ENCODE data around the gene GPC5. TPM values are rescaled to one million over a fixed set of nuclear protein-coding genes. Genes with fewer than 3 reads are reported as not detected.

Gene GPC5
- total and polyA plus RNA-seq, 2 of the 8 experiments (the other 6 are each of a cell fraction or from before 2014, with no cell fraction given), result 0.20 to 0.39 TPM

DNA sequence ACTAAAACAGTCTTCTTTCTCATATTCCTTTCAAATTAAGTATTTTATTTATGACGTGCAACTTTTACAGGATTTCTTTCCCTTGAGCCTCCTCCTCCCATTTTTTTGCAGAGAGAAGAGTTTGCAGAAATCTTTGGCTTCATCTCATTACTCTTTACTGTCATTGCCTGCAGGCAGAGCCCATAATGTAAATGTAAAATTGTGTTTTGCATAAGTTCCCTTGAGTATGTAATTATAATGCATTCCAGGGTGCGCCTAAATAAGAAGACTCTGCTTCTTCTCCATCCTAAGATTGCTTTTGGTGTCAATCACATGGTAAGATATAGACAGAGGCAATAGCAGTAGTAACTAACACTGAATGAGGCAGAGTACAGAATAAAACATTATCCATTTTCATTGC lies 27.9 kb upstream of the GPC5 start:
- no peak overlapping the region for H3K4me2 ChIP-seq (ENCODE audit: insufficient read depth in 1 of 2, low read depth in 2 of 2, low read length in 2 of 2)
- H4K8ac ChIP-seq (ENCODE audit: extremely low read depth, insufficient read depth, low read length), result no peak overlapping the region
- H3K18ac ChIP-seq (ENCODE audit: extremely low read depth, low read length), result no peak overlapping the region
- H3K4ac ChIP-seq (replicated peaks; ENCODE audit: insufficient read length, low read depth, low read length), result no peak overlapping the region
- DNase-seq (ENCODE audit: low read depth in 1 of 2, low spot score in 2 of 2) (no peak), FAIRE-seq (no peak)
- no peak overlapping the region for H3K14ac ChIP-seq (ENCODE audit: insufficient read length)
- WGBS, 2 experiments (ENCODE audit: extremely low coverage in 1 of 2, insufficient coverage in 1 of 2, insufficient read length in 1 of 2, insufficient replicate concordance in 2 of 2, low coverage in 1 of 2, low lambda C conversion rate in 2 of 2, missing lambda C conversion rate in 1 of 2), result 85% methylated on average over 2 of the region's 2 CpGs; no CpG with 5 or more reads in 1 of the 2 experiments
- CTCF ChIA-PET (ENCODE audit: partially characterized antibody), result interaction anchor here (0.6 to 1.5 kb wide), 4 partner anchors 11 to 351 kb away, joined by 3 to 4 read pairs (median 3); no protein-coding TSS in a partner anchor
- H3K36me3 ChIP-seq (ENCODE audit: control insufficient read depth in 2 of 4, insufficient read depth in 4 of 4, low read length in 3 of 4), result no peaks in the 10 kb centered on the region
- POLR2A ChIA-PET (ENCODE audit: partially characterized antibody), result interaction anchor here (2.1 to 2.3 kb wide), 2 partner anchors 11 to 14 kb away, joined by 9 to 19 read pairs; no protein-coding TSS in a partner anchor
- H4K91ac ChIP-seq (replicated peaks; ENCODE audit: insufficient read length, low read length), result no peak overlapping the region
- H2BK20ac ChIP-seq (ENCODE audit: low read length), result no peak overlapping the region
- H4K5ac ChIP-seq (ENCODE audit: insufficient read length, low read depth, low read length), result no peak overlapping the region
- no peak overlapping the region for H3K9ac ChIP-seq (replicated peaks in 1 of 4; ENCODE audit: extremely low read depth in 1 of 4, low read depth in 3 of 4, low read length in 3 of 4)
- no peak overlapping the region for H2BK15ac ChIP-seq (ENCODE audit: low read length)
- no peak overlapping the region for H2BK12ac ChIP-seq (ENCODE audit: low read depth, low read length)
- H3K23ac ChIP-seq (ENCODE audit: insufficient read length), result no peak overlapping the region
- H2AFZ ChIP-seq (ENCODE audit: low read length), result no peak overlapping the region
- no peak overlapping the region for H3K56ac ChIP-seq (replicated peaks; ENCODE audit: insufficient read length, low read depth, low read length)
- no peaks in the 10 kb centered on the region for H3K9me3 ChIP-seq (ENCODE audit: insufficient read depth in 2 of 2, low read depth in 1 of 2, low read length in 1 of 2)
- H3K79me1 ChIP-seq (ENCODE audit: low read depth, low read length), result no peaks in the 10 kb centered on the region
- no peak overlapping the region for H2BK120ac ChIP-seq (replicated peaks; ENCODE audit: low read depth, low read length)
- H2AK5ac ChIP-seq (ENCODE audit: low read depth, low read length), result no peak overlapping the region
- peaks cover 0 to 2% of the 10 kb centered on the region in 2 experiments for H4K20me1 ChIP-seq (replicated peaks in 1 of 2; ENCODE audit: control insufficient read depth in 1 of 2, insufficient read depth in 2 of 2, low read length in 2 of 2)
- H3K4me3 ChIP-seq (ENCODE audit: extremely low read depth in 1 of 4, insufficient read depth in 2 of 4, low read depth in 3 of 4, low read length in 4 of 4), result no peak overlapping the region
- H2BK5ac ChIP-seq (ENCODE audit: low read depth, low read length), result no peak overlapping the region
- H3K27me3 ChIP-seq (replicated peaks in 1 of 4; ENCODE audit: control insufficient read depth in 3 of 4, extremely low read depth in 1 of 4, insufficient read depth in 3 of 4, low read length in 3 of 4), result no peaks in the 10 kb centered on the region
- no peaks in the 10 kb centered on the region; a peak in 2 of 7 replicates for H3K4me1 ChIP-seq (replicated peaks in 1 of 4; ENCODE audit: control insufficient read depth in 3 of 4, insufficient read depth in 4 of 4, low read length in 3 of 4)
- no peaks in the 10 kb centered on the region for H3K79me2 ChIP-seq (ENCODE audit: control insufficient read depth in 1 of 2, insufficient read depth in 2 of 2, low read length in 2 of 2)
- H3K23me2 ChIP-seq (ENCODE audit: low read depth, low read length), result no peaks in the 10 kb centered on the region
- H3K27ac ChIP-seq (ENCODE audit: low read depth, low read length), result no peak overlapping the region
- no peak for TF ChIP-seq CTBP2 (IDR thresholded peaks at IDR 0.05; ENCODE audit: borderline replicate concordance, insufficient read depth, insufficient read length, low read length)
- TF ChIP-seq, protein P1, sequence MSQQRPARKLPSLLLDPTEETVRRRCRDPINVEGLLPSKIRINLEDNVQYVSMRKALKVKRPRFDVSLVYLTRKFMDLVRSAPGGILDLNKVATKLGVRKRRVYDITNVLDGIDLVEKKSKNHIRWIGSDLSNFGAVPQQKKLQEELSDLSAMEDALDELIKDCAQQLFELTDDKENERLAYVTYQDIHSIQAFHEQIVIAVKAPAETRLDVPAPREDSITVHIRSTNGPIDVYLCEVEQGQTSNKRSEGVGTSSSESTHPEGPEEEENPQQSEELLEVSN (IDR thresholded peaks at IDR 0.05), result no peak
- no peak for TF ChIP-seq HDAC2 (IDR thresholded peaks at IDR 0.05; ENCODE audit: borderline replicate concordance in 1 of 2, low read depth in 2 of 2, low read length in 2 of 2)
- TF ChIP-seq ZNF274 (IDR thresholded peaks at IDR 0.05; ENCODE audit: borderline replicate concordance, extremely low read depth, low read length), result no peak
- TF ChIP-seq, protein P2, sequence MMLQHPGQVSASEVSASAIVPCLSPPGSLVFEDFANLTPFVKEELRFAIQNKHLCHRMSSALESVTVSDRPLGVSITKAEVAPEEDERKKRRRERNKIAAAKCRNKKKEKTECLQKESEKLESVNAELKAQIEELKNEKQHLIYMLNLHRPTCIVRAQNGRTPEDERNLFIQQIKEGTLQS (IDR thresholded peaks at IDR 0.05; ENCODE audit: insufficient read depth, low read depth, low read length), result no peak
- no peak for TF ChIP-seq MAFK (IDR thresholded peaks at IDR 0.05; ENCODE audit: low read depth, low read length)
- no peak for TF ChIP-seq CHD1 (IDR thresholded peaks at IDR 0.05; ENCODE audit: low read depth, low read length)
- TF ChIP-seq, protein P3, sequence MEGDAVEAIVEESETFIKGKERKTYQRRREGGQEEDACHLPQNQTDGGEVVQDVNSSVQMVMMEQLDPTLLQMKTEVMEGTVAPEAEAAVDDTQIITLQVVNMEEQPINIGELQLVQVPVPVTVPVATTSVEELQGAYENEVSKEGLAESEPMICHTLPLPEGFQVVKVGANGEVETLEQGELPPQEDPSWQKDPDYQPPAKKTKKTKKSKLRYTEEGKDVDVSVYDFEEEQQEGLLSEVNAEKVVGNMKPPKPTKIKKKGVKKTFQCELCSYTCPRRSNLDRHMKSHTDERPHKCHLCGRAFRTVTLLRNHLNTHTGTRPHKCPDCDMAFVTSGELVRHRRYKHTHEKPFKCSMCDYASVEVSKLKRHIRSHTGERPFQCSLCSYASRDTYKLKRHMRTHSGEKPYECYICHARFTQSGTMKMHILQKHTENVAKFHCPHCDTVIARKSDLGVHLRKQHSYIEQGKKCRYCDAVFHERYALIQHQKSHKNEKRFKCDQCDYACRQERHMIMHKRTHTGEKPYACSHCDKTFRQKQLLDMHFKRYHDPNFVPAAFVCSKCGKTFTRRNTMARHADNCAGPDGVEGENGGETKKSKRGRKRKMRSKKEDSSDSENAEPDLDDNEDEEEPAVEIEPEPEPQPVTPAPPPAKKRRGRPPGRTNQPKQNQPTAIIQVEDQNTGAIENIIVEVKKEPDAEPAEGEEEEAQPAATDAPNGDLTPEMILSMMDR (IDR thresholded peaks at IDR 0.05; ENCODE audit: control extremely low read depth in 1 of 3, insufficient read depth in 1 of 3, low read depth in 1 of 3, low read length in 3 of 3), result no peak
- no peak for TF ChIP-seq YY1 (IDR thresholded peaks at IDR 0.05; ENCODE audit: low read depth, low read length)

Measured in H1 (cell line).